K562 (cell line): ENCODE results near the gene TCHP. TPM values are rescaled to one million over a fixed set of nuclear protein-coding genes. Genes with fewer than 3 reads are reported as not detected.
A peak's percentile ranks its signal among the peaks of the same experiment; 100 is the strongest.

Experiments
- ADNP ChIP-seq: fragments of 200-800 bp; sonication (Bioruptor generic); IDR thresholded peaks from 2 replicates; pipeline ENCODE4 v1.6.1; 2016; ENCODE audit warnings: missing genetic modification characterization, missing compliant biosample characterization
- CEBPZ ChIP-seq: fragments of 150-350 bp; IDR thresholded peaks from 2 replicates; pipeline ENCODE4 v1.6.1; 2014; ENCODE audit warnings: low read depth, mild to moderate bottlenecking, low read length, borderline replicate concordance
- KLF10 ChIP-seq: fragments of 250-450 bp; sonication (Bioruptor Pico); IDR thresholded peaks from 2 replicates; pipeline ENCODE4 v1.6.1; 2021; ENCODE audit warnings: matching md5 sums
- MTF1 ChIP-seq: fragments of 250-450 bp; sonication (Bioruptor Pico); IDR thresholded peaks from 2 replicates; pipeline ENCODE4 v1.9.0; 2021; ENCODE audit warnings: moderate library complexity, mild to moderate bottlenecking, inconsistent platforms, borderline replicate concordance
- NFIC ChIP-seq: fragments of 450-650 bp; IDR thresholded peaks from 2 replicates; pipeline ENCODE4 v1.6.1; 2017; ENCODE audit warnings: mild to moderate bottlenecking, inconsistent platforms
- NR2F6 ChIP-seq: fragments of 450-650 bp; formaldehyde crosslinking; IDR thresholded peaks from 2 replicates; pipeline ENCODE4 v1.4.0; 2020; ENCODE audit warnings: mild to moderate bottlenecking
- PHB2 ChIP-seq: fragments of 450-650 bp; IDR thresholded peaks from 2 replicates; pipeline ENCODE4 v1.6.1; 2017; ENCODE audit warnings: low read depth
- RBFOX2 ChIP-seq: fragments of 200-400 bp; formaldehyde crosslinking; IDR thresholded peaks from 2 replicates; pipeline ENCODE4 v1.6.1; 2017; ENCODE audit warnings: low read depth, mild to moderate bottlenecking, low read length, moderate library complexity
- SIN3B ChIP-seq: fragments of 450-650 bp; IDR thresholded peaks from 2 replicates; pipeline ENCODE4 v1.6.1; 2017; ENCODE audit warnings: low read depth, mild to moderate bottlenecking, moderate library complexity
- SREBF2 ChIP-seq: sonication (generic); formaldehyde crosslinking; IDR thresholded peaks from 2 replicates; pipeline ENCODE4 v1.4.0; 2020; ENCODE audit warnings: mild to moderate bottlenecking, missing genetic modification reagents
- XRCC4 ChIP-seq: IDR thresholded peaks from one replicate; pipeline ENCODE4 v1.6.1; 2011; ENCODE audit not compliant: insufficient read depth, insufficient read length; ENCODE audit errors: extremely low read depth
- YY1 ChIP-seq, 3 experiments: IDR thresholded peaks; 2 replicates each; pipeline ENCODE4 v1.6.1; 2011; ENCODE audit warnings: low read length in 2 of 3, mild to moderate bottlenecking in 2 of 3, moderate library complexity in 2 of 3, borderline replicate concordance in 1 of 3, control low read depth in 1 of 3, low read depth in 1 of 3; ENCODE audit not compliant: insufficient read depth in 3 of 3, insufficient replicate concordance in 2 of 3, control insufficient read depth in 1 of 3, insufficient read length in 1 of 3; ENCODE audit errors: extremely low read depth in 1 of 3
- ZNF143 ChIP-seq: sonication (generic); formaldehyde crosslinking; IDR thresholded peaks from 2 replicates; pipeline ENCODE4 v1.9.0; 2022; ENCODE audit warnings: mild to moderate bottlenecking, missing genetic modification reagents
- ZNF212 ChIP-seq: fragments of 450-650 bp; formaldehyde crosslinking; IDR thresholded peaks from 2 replicates; pipeline ENCODE4 v1.4.0; 2020; ENCODE audit warnings: mild to moderate bottlenecking
- ZNF436 ChIP-seq: fragments of 250-450, 450-650 bp; sonication (Bioruptor Pico); formaldehyde crosslinking; IDR thresholded peaks from 2 replicates; pipeline ENCODE4 v1.7.0; 2020; ENCODE audit warnings: mild to moderate bottlenecking
- ZNF644 ChIP-seq: fragments of 200-800 bp; sonication (Bioruptor generic); IDR thresholded peaks from 2 replicates; pipeline ENCODE4 v1.6.1; 2016; ENCODE audit warnings: low read depth, missing genetic modification characterization, missing compliant biosample characterization
- ZNF707 ChIP-seq: fragments of 250-450 bp; sonication (Bioruptor Pico); conservative IDR thresholded peaks from 2 replicates; pipeline ENCODE4 v1.8.0; 2022; ENCODE audit warnings: inconsistent platforms, mild to moderate bottlenecking, moderate library complexity
- polyA plus RNA-seq, 8 experiments: library from polyadenylated mRNA; depleted of rRNA in 4 of 8; stranded (reverse) in 5 of 8; unstranded in 3 of 8; fragments of >200 nt; fragmentation: Nextera tagmentation in 2 of 8; fragmentation: Illumina TruSeq in 1 of 8; extraction: Ambion mirVana in 2 of 8; extraction: Trizol in 1 of 8; gene quantifications; 2 replicates each; pipeline versions ENCODE4 v1.2.1 to v1.2.3, GENCODE V29; 2011 to 2014; ENCODE audit warnings: inconsistent platforms in 1 of 8, missing spikeins in 1 of 8
- total RNA-seq, 7 experiments: library from RNA; depleted of rRNA in 6 of 7; stranded (reverse); fragments of >200 nt in 6 of 7; fragmentation: Illumina TruSeq in 2 of 7; extraction: Trizol in 2 of 7; gene quantifications; 2 replicates each; pipeline versions ENCODE4 v1.2.1 to v1.2.3, GENCODE V29; 2011 to 2021; ENCODE audit warnings: low replicate concordance in 1 of 7
- TF ChIP-seq, protein P1 (sequence below): IDR thresholded peaks from 3 replicates; pipeline ENCODE4 v1.6.1; 2011; ENCODE audit warnings: borderline replicate concordance, mild to moderate bottlenecking; ENCODE audit not compliant: insufficient read length, insufficient read depth
- TF ChIP-seq, protein P2 (sequence below): fragments of 450-650 bp; IDR thresholded peaks from 2 replicates; pipeline ENCODE4 v1.6.1; 2016; ENCODE audit warnings: missing biosample characterization, missing genetic modification characterization

TCHP gene
- total and polyA plus RNA-seq, 9 of the 15 experiments (the other 6 are each of a cell fraction or from before 2014, with no cell fraction given) = 3.4 to 30.4 (median 19.7) TPM

GRCh38 chr12:109899783-109900751 is at the start of gene TCHP (continued):
- no peak for TF ChIP-seq CEBPZ
- TF ChIP-seq ZNF707 (CRISPR knock-in tag) = no peak
- TF ChIP-seq ZNF212 (CRISPR knock-in tag) = no peak
- peak; percentile 55; the same call in 1 of the 2 replicates for TF ChIP-seq NFIC
- TF ChIP-seq, protein P1, sequence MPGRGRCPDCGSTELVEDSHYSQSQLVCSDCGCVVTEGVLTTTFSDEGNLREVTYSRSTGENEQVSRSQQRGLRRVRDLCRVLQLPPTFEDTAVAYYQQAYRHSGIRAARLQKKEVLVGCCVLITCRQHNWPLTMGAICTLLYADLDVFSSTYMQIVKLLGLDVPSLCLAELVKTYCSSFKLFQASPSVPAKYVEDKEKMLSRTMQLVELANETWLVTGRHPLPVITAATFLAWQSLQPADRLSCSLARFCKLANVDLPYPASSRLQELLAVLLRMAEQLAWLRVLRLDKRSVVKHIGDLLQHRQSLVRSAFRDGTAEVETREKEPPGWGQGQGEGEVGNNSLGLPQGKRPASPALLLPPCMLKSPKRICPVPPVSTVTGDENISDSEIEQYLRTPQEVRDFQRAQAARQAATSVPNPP = no peak
- TF ChIP-seq SIN3B = peak; percentile 58; the same call in 1 of the 2 replicates
- no peak for TF ChIP-seq XRCC4
- peak in 1 of 3 experiments; percentile 54 for TF ChIP-seq YY1 (IDR thresholded peaks at IDR 0.05; ENCODE audit: borderline replicate concordance in 1 of 3, control insufficient read depth in 1 of 3, extremely low read depth in 1 of 3, insufficient read depth in 3 of 3, insufficient read length in 1 of 3, insufficient replicate concordance in 2 of 3, low read depth in 1 of 3, low read length in 2 of 3)
- no peak for TF ChIP-seq MTF1 (CRISPR knock-in tag)
- TF ChIP-seq ZNF143 (CRISPR knock-in tag) = peak; percentile 31; the same call in 1 of the 2 replicates
- TF ChIP-seq ZNF436 (CRISPR knock-in tag) = no peak
- TF ChIP-seq NR2F6 (CRISPR knock-in tag) = no peak
- TF ChIP-seq, protein P2, sequence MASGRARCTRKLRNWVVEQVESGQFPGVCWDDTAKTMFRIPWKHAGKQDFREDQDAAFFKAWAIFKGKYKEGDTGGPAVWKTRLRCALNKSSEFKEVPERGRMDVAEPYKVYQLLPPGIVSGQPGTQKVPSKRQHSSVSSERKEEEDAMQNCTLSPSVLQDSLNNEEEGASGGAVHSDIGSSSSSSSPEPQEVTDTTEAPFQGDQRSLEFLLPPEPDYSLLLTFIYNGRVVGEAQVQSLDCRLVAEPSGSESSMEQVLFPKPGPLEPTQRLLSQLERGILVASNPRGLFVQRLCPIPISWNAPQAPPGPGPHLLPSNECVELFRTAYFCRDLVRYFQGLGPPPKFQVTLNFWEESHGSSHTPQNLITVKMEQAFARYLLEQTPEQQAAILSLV = no peak
- no peak for TF ChIP-seq PHB2
- TF ChIP-seq ZNF644 (tag) = no peak
- TF ChIP-seq SREBF2 (CRISPR knock-in tag) = no peak
- TF ChIP-seq ADNP (tag) = no peak
- no peak for TF ChIP-seq KLF10 (CRISPR knock-in tag)
- TF ChIP-seq RBFOX2 = peak; percentile 87
